Neural cell (in vitro differentiated cells): ENCODE data around the gene AKAP5. TPM values are rescaled to one million over a fixed set of nuclear protein-coding genes. Genes with fewer than 3 reads are reported as not detected.

Source experiments
- H2AFZ ChIP-seq: fragments of 200-600, 300-800 bp; sonication (generic), shearing (Covaris generic); 2 replicates; pipeline ENCODE4 v1.6.0; 2014; ENCODE audit warnings: low read depth, mild to moderate bottlenecking, antibody characterized with exemption, low read length, moderate library complexity
- H3F3A ChIP-seq: fragments of 200-600 bp; shearing (Covaris generic); 2 replicates; pipeline ENCODE4 v1.6.1; 2016; ENCODE audit warnings: mild to moderate bottlenecking, moderate library complexity, mixed read lengths, antibody characterized with exemption, low read length; ENCODE audit not compliant: insufficient read depth, poor library complexity, severe bottlenecking
- H3K27ac ChIP-seq: fragments of 200-600, 300-800 bp; sonication (generic), shearing (Covaris generic); 2 replicates; pipeline ENCODE4 v1.5.1; 2014; ENCODE audit warnings: mild to moderate bottlenecking, low read length, moderate library complexity
- H3K27me3 ChIP-seq: fragments of 300-800, 200-600 bp; sonication (generic), shearing (Covaris generic); 2 replicates; pipeline ENCODE4 v1.6.0; 2014; ENCODE audit warnings: mild to moderate bottlenecking, low read depth, low read length, moderate library complexity; ENCODE audit not compliant: insufficient read depth
- H3K36me3 ChIP-seq: fragments of 300-800, 200-600 bp; sonication (generic), shearing (Covaris generic); 2 replicates; pipeline ENCODE4 v1.5.1; 2014; ENCODE audit warnings: mild to moderate bottlenecking, antibody characterized with exemption, low read length, moderate library complexity; ENCODE audit not compliant: insufficient read depth
- H3K4me2 ChIP-seq: fragments of 300-800, 200-600 bp; sonication (generic), shearing (Covaris generic); 2 replicates; pipeline ENCODE4 v1.6.0; 2014; ENCODE audit warnings: mild to moderate bottlenecking, low read length
- H3K4me3 ChIP-seq: fragments of 300-800, 200-600 bp; sonication (generic), shearing (Covaris generic); 2 replicates; pipeline ENCODE4 v1.5.1; 2014; ENCODE audit warnings: mild to moderate bottlenecking, low read length, moderate library complexity
- H3K79me2 ChIP-seq: fragments of 200-600 bp; shearing (Covaris generic); replicated peaks from 2 replicates; pipeline ENCODE4 v1.6.0; 2014; ENCODE audit warnings: mild to moderate bottlenecking, low read length, moderate library complexity; ENCODE audit not compliant: insufficient read depth
- H3K9ac ChIP-seq: fragments of 300-800, 200-600 bp; sonication (generic), shearing (Covaris generic); 2 replicates; pipeline ENCODE4 v1.6.1; 2016; ENCODE audit warnings: mild to moderate bottlenecking, low read length, mixed read lengths
- H3K9me2 ChIP-seq: fragments of 200-600 bp; shearing (Covaris generic); 2 replicates; pipeline ENCODE4 v1.6.1; 2016; ENCODE audit warnings: mild to moderate bottlenecking, low read length, mixed read lengths; ENCODE audit not compliant: insufficient read depth
- H3K9me3 ChIP-seq: fragments of 200-600, 300-800 bp; sonication (generic), shearing (Covaris generic); 2 replicates; pipeline ENCODE4 v1.6.1; 2016; ENCODE audit warnings: mild to moderate bottlenecking, mixed run types, low read length, moderate library complexity, mixed read lengths
- H4K20me1 ChIP-seq: fragments of 200-600 bp; shearing (Covaris generic); 2 replicates; pipeline ENCODE4 v1.6.1; 2016; ENCODE audit warnings: mild to moderate bottlenecking, mixed run types; ENCODE audit not compliant: insufficient read depth
- EP300 ChIP-seq: fragments of 450-650 bp; conservative IDR thresholded peaks from 2 replicates; pipeline ENCODE4 v1.6.1; 2014; ENCODE audit warnings: antibody characterized with exemption, mild to moderate bottlenecking, moderate library complexity; ENCODE audit not compliant: poor library complexity, severe bottlenecking
- MXI1 ChIP-seq: fragments of 450-650 bp; conservative IDR thresholded peaks from 2 replicates; pipeline ENCODE4 v1.6.1; 2014; ENCODE audit warnings: antibody characterized with exemption, mild to moderate bottlenecking; ENCODE audit not compliant: poor library complexity, severe bottlenecking
- POLR2AphosphoS5 ChIP-seq: IDR thresholded peaks from 2 replicates; pipeline ENCODE4 v1.6.1; 2012
- RAD21 ChIP-seq: fragments of 450-650 bp; conservative IDR thresholded peaks from 2 replicates; pipeline ENCODE4 v1.6.1; 2014; ENCODE audit warnings: antibody characterized with exemption, mild to moderate bottlenecking, moderate library complexity
- SMC3 ChIP-seq: fragments of 450-650 bp; conservative IDR thresholded peaks from 2 replicates; pipeline ENCODE4 v1.6.1; 2014; ENCODE audit warnings: antibody characterized with exemption, mild to moderate bottlenecking, moderate library complexity; ENCODE audit not compliant: poor library complexity
- TAF1 ChIP-seq: IDR thresholded peaks from 2 replicates; pipeline ENCODE4 v1.6.1; 2012; ENCODE audit warnings: low read depth
- polyA plus RNA-seq: library from polyadenylated mRNA; depleted of rRNA; stranded (reverse); fragments of >200 nt; gene quantifications from 2 replicates; pipeline ENCODE4 v1.2.3, GENCODE V29; 2014
- TF ChIP-seq, protein P1 (sequence below): IDR thresholded peaks from 2 replicates; pipeline ENCODE4 v1.6.1; 2012; ENCODE audit warnings: borderline replicate concordance
- TF ChIP-seq, protein P2 (sequence below): fragments of 450-650 bp; IDR thresholded peaks from 2 replicates; pipeline ENCODE4 v1.5.1; 2014; ENCODE audit warnings: antibody characterized with exemption, mild to moderate bottlenecking, moderate library complexity; ENCODE audit not compliant: poor library complexity, severe bottlenecking

Gene AKAP5
- polyA plus RNA-seq, 1 donor from 2014 or later: 1.8 TPM

DNA sequence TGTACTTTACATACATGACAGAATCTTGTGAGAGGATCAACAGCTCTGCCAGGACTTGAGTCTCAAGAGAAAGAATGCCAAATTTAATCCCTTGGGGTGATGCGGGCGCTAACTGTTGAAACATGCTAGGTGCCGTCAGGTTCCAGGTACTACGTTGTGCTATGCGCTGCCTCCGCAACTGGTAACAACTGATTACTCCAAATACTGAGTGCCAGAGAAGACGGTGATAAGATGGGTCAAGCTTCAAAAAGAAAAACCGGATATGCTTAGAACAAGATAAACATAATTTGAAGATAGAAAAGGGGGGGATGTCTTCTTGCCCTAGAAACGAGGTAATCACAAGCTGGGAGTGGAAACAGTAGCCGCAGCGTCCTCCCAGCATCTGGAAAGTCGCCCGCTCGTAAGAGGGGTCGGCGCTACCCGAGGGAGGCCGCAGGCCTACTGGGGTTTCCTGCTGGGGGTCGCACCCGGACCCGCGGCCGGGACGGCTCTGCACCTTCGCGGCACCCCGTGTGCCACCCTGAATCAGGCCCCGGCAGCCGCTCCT, 37.7 kb downstream of the AKAP5 start:
- Histone ChIP-seq H3F3A (no peaks in the 10 kb centered on the region), H3K9me2 (no peaks in the 10 kb centered on the region), H3K79me2 (peaks cover 51% of the 10 kb centered on the region), H3K27me3 (no peaks in the 10 kb centered on the region), H4K20me1 (no peaks in the 10 kb centered on the region), H2AFZ (peak overlapping the region; percentile 98), H3K36me3 (no peaks in the 10 kb centered on the region), H3K27ac (peak overlapping the region; percentile 97), H3K9me3 (no peaks in the 10 kb centered on the region), H3K4me3 (peak overlapping the region; percentile 98), H3K9ac (peak overlapping the region; percentile 99), H3K4me2 (peak overlapping the region; percentile 95)
- no peak for TF ChIP-seq MXI1
- TF ChIP-seq, protein P1, sequence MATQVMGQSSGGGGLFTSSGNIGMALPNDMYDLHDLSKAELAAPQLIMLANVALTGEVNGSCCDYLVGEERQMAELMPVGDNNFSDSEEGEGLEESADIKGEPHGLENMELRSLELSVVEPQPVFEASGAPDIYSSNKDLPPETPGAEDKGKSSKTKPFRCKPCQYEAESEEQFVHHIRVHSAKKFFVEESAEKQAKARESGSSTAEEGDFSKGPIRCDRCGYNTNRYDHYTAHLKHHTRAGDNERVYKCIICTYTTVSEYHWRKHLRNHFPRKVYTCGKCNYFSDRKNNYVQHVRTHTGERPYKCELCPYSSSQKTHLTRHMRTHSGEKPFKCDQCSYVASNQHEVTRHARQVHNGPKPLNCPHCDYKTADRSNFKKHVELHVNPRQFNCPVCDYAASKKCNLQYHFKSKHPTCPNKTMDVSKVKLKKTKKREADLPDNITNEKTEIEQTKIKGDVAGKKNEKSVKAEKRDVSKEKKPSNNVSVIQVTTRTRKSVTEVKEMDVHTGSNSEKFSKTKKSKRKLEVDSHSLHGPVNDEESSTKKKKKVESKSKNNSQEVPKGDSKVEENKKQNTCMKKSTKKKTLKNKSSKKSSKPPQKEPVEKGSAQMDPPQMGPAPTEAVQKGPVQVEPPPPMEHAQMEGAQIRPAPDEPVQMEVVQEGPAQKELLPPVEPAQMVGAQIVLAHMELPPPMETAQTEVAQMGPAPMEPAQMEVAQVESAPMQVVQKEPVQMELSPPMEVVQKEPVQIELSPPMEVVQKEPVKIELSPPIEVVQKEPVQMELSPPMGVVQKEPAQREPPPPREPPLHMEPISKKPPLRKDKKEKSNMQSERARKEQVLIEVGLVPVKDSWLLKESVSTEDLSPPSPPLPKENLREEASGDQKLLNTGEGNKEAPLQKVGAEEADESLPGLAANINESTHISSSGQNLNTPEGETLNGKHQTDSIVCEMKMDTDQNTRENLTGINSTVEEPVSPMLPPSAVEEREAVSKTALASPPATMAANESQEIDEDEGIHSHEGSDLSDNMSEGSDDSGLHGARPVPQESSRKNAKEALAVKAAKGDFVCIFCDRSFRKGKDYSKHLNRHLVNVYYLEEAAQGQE: peak; percentile 45

DNA sequence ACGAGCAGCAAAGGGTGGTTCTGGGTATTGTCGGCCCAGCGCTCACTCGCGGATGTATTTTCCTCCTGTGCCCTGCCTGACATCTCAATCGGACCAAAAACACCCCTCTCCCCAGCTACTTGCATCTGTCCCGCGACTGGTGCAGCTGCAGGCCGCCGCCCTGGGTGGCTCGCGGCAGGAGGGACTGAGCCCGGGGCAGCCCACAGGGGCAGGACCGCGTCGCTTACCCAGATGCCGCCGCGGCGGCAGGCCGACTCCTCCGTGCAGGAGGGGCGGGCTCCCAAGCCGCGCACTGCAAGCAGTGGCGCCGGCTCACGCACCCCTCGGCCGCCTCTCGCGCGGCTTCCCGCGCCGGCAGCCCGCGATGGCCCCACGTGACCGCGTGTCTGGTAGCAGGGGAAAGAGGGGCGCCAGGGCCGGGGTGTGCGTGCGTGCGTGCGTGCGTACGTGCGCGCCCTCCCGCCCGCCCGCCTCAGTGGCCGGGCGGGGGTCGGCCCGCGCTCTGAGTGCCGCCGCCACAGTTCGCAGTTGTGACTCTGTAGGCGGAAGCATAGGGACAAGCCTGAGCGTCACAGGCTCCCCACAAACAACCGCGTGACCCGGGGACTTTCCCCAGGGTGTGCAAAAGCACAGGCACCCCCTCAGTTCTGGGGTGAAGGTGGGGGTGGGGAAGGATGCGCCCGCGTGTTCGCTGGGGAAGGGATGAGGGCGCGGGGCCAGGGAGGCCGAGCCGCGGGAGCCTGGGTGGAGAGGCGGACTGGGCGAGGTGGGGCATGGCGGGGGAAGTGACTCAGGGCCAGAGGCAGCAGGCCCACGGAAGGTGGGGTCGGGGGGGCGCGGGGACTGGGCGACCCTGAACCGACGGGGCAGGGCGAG, 38.4 kb downstream of the AKAP5 start, which contains the start of gene ZBTB25:
Gene ZBTB25, minus strand, starts transcription at position 405 of the 876 bp plus-strand sequence. CDS start 13,305 bp downstream, outside the sequence.
- Histone ChIP-seq H3K9ac (peak within 1 kb of the TSS; percentile 99), H3K9me3 (no peaks in the 10 kb centered on the region), H3K4me3 (peak within 1 kb of the TSS; percentile 98), H3K9me2 (no peaks in the 10 kb centered on the region), H3F3A (no peaks in the 10 kb centered on the region), H2AFZ (peak within 1 kb of the TSS; percentile 98), H3K4me2 (peak within 1 kb of the TSS; percentile 95), H3K79me2 (peaks cover 58% of the 10 kb centered on the region), H4K20me1 (no peaks in the 10 kb centered on the region), H3K27me3 (no peaks in the 10 kb centered on the region), H3K27ac (peak within 1 kb of the TSS; percentile 97), H3K36me3 (no peaks in the 10 kb centered on the region)
- peak; percentile 94 for TF ChIP-seq TAF1
- no peak for TF ChIP-seq SMC3
- TF ChIP-seq RAD21: no peak
- TF ChIP-seq MXI1: peak; percentile 60
- TF ChIP-seq EP300: peak; percentile 41
- TF ChIP-seq, protein P2, sequence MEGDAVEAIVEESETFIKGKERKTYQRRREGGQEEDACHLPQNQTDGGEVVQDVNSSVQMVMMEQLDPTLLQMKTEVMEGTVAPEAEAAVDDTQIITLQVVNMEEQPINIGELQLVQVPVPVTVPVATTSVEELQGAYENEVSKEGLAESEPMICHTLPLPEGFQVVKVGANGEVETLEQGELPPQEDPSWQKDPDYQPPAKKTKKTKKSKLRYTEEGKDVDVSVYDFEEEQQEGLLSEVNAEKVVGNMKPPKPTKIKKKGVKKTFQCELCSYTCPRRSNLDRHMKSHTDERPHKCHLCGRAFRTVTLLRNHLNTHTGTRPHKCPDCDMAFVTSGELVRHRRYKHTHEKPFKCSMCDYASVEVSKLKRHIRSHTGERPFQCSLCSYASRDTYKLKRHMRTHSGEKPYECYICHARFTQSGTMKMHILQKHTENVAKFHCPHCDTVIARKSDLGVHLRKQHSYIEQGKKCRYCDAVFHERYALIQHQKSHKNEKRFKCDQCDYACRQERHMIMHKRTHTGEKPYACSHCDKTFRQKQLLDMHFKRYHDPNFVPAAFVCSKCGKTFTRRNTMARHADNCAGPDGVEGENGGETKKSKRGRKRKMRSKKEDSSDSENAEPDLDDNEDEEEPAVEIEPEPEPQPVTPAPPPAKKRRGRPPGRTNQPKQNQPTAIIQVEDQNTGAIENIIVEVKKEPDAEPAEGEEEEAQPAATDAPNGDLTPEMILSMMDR: peak; percentile 22
- TF ChIP-seq, protein P1: peak; percentile 87
- peak; percentile 89 for TF ChIP-seq POLR2AphosphoS5
